NCI-H446 (cell line): Measurements from ENCODE around the gene KCNK7.
"Not testable (repeated sequence)": the region's sequence is repeated elsewhere in the genome, so short reads cannot be mapped to it uniquely, and the experiment has no call there.

ENCODE experiments used
- DNase-seq, 2 experiments: peaks; one replicate each; lab custom pipeline; 2025; lab: John Stamatoyannopoulos, UW

Gene KCNK7

DNA sequence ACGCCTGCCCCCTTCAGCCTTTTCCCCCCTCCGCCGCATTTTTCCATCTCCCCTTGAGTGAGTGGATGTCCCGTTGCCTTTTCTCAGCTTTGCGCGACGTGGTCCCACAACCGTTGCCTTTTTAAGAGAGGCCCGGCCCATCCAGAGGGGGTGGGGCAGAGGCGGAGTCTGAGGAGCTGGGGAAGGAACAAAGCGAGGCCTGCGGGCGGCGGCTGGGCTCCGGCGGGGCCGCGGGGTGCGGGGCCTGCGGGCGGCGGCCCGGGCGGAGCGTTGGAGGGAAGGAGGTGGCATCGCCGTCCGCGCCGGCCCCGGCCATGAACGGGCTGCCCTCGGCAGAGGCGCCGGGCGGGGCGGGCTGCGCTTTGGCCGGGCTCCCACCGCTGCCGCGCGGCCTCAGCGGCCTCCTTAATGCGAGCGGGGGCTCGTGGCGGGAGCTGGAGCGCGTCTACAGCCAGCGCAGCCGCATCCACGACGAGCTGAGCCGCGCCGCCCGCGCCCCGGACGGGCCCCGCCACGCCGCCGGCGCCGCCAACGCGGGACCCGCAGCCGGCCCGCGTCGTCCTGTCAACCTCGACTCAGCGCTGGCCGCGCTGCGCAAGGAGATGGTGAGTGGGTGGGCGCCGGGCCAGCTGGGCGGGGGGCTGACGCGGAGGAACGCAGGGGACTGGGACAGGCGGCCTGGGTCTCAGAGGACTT, 23.1 kb downstream of the KCNK7 start, which contains the start of gene FAM89B:
FAM89B (plus strand) TSS at position 183 of the 696 bp plus-strand sequence; CDS start at position 315, 132 bp downstream.
- DNase-seq, result peak; percentile 81 to 84

DNA sequence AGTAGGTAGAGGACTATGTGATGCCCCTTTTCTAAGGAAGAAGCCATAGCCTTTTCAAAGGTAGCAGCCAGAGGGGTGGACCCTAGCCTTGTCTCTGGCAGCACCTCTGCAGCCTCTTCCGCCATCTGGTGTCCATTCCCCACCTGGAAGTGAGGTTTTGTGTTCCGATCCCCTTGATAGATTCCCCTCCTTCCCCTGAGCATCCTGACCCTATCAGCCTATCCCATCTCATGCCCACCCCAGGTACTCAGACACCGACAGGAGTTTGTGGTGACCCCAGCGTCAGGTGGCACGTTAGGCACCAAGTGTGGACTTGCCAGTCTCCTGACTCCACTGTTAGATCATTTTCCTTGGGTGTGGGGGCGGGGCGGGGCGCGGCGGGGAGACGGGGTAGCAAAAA, 23.7 kb downstream of the KCNK7 start:
- DNase-seq, result peak in 1 of 2 experiments; percentile 36

DNA sequence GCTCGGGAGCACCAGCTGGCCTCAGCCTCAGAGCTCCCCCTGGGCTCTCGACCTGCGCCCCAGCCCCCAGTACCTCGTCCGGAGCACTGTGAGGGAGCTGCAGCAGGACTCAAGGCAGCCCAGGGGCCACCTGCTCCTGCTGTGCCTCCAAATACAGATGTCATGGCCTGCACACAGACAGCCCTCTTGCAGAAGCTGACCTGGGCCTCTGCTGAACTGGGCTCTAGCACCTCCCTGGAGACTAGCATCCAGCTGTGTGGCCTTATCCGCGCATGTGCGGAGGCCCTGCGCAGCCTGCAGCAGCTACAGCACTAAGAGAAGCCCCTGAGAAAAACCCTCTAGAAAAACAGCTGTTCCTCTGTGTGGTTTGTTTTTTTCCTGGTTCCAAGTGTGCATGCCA, 24.2 kb downstream of the KCNK7 start:
- DNase-seq, result no peak

DNA sequence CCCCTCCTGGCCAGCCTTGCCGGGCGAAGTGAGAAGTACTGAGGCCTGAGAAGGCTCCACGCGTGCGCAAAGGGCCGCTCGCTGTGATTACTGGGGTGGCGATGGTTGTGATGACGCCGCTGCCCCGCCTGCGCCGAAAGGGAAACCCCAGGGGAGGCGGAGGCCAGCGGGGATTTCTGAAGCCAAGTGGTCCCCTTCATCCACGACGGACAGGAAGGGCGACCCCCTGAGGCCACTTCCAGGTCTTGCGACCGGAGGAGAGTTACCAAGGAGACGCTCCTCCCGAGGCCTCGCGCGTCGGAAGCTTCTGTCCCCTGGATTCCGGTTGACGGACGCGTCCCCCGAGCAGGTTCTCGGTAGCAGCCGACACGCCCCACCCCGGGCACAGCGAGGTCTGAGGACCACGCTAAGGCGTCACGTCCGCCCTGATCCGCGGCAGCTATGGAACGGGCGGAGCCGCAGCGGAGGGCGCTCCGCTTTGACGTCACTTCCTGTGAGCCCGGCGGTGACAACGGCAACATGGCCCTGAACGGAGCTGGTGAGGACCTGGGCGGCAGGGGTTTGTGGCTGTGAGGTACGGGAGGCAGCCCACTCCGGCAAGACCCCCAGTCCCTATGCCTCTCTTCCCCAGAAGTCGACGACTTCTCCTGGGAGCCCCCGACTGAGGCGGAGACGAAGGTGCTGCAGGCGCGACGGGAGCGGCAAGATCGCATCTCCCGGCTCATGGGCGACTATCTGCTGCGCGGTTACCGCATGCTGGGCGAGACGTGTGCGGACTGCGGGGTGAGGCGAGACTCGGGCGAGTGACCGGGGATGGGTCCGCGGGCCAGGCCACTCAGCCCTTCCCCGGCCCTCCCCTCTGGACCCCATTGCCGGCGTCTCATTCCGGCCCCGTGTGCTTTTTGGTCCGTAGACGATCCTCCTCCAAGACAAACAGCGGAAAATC, 25.4 kb downstream of the KCNK7 start, which contains the start of gene ZNRD2:
ZNRD2 (plus strand) TSS at position 505 of the 946 bp plus-strand sequence; CDS start at position 520, 15 bp downstream.
- DNase-seq, result peak; percentile 97 to 99

DNA sequence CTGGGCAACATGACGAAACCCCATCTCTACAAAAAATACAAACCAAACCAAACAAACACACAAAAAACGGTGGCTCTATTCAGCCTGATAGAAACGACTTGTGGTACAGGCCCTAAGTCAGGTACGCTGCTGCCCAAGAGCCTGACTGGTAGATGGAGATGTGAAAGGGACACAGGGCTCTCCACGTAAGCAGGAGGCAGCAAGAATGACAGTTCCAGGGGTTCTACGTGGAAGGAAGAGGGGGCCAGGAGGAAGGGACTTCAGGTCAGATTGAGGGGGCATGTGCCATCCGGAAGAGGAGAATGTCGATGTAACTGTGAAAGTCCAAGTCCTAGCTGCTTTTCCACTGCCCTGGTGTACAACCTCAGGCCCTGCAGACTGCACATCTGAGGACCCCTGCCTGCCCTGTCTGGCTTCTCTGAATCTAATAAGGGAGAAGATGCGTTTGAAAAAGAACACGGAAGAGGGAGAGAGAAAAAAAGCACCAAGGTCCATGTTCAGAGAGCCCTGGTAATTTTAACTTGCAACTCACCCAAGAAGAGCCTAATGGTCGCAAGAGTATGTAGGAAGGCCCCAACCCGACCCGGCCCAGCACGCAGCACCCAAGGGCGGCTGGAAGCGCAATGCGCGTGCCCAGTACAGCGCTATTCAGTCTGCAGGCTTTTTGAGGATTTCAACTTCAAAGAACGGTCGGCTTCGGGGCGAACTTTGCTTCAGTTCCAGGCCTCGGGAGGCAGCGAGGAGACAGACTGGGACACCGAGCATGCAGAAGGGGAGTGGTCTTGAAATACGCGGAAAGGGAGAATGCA, 26.2 kb downstream of the KCNK7 start:
- DNase-seq, result no peak

DNA sequence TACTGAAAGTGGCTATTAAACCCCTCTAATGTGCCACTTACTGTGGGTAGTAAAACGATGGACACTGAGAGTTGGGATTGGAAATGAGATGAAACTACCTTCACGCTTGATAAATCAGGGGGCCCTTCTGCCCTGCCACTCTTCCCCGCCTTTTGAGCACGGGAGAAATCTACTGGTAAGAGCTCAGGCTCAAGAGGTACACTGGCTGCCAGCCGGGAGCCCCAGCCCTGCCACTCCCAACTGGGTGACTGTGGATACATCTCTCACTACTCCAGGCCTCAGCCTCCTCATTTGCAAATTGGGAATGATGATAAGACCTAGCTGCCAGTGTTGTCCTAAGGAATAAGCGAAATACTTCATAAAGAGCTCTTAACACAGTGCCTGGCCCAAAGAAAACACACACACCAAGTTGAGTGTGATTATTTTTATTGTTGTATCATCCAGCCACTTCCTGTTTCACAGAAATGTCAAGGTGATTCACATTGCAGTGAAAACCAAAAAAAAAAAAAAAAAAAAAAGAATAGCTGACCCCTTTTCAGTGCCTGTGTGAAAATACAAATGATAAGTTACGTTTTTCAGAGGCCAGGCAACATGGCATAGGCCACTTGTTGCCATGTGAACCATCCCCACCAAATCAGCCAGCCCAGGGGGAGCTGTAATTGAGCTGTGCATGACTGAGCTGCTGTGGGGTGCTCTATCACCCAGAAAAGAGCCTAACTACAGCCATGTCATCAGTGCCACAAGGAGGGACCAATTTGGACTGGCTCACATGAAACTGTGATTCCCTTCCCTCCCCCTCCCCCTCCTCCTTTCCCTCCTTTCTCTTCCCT, 29.8 kb downstream of the KCNK7 start:
- DNase-seq, result no peak

DNA sequence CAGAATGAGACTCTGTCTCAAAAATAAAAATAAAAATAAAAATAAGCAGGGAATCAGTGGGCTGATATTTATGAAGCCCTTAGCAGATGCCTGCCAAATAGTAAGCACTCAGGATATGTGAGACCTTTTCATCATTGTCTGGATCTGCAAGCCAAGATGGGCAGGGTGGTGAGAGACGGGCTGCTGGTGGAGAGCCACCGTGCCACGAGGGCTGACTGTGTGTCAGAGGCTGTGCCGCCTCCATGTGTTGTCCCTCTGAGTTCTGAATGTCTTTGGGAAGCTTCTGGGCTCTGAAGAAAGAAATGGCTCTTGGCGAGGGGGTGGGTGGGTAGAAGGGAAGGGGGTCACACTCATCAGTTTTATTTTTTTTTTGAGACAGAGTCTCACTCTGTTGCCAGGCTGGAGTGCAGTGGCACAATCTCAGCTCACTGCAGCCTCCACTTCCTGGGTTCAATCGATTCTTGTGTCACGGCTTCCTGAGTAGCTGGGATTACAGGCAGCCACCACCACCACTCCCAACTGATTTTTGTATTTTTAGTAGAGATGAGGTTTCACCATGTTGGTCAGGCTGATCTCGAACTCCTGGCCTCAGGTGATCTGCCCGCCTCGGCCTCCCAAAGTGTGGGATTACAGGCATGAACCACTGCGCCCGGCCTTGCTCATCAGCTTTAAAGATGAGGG, 30.6 kb downstream of the KCNK7 start:
- not testable (repeated sequence) for DNase-seq

DNA sequence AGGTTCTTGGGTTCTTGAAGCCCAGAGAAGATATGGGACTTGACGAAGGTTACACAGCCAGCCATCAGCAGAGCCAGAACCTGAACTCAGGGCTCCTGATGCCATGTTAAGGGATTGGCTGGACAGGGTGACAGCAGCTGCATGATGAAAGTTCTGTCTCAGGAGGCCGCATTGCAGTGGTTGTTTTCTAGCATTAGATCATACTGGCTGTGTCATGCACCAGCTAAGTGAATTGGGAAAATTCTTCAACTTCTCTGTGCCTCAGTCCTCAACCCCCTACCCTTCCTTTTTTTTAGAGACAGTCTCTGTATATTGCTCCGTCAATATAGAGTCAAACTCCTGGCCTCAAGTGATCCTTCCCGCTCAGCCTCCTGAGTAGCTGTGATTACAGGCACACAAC, 32.0 kb downstream of the KCNK7 start:
- DNase-seq, result no peak

DNA sequence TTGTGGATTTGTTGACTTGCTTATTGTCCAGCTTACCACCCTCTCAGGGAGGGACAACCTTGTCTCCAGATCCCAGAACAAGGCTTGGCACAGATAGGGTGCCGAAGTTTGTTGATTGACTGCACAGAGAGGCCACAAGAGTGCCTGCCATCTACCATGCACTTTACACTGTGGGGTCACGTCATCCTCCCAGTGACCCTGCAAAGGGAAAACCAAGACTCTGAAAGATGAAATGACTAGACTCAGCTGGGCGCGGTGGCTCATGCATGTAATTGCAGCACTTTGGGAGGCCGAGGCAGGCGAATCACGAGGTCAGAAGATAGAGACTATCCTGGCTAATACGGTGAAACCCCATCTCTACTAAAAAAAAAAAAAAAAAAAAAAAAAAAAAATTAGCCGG, 32.8 kb downstream of the KCNK7 start:
- no peak for DNase-seq

DNA sequence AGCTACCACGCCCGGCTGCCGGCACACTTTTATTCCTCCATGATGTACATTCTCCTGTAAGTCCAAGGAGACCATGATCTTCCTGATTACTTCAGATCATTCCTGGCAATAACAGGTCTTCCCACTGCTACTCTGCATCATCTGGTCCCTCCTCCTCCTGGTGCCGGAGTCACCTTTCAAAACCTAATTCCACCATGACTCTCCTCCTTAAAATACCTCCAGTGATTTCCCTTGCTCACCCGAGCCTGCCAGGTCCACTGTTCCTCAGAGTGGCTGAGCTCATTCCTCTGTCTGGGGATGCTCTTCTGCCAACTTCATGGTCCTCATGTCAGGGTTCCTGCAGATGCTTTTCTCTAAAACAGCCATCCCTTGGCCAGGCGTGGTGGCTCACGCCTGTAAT, 33.6 kb downstream of the KCNK7 start:
- DNase-seq, result no peak

DNA sequence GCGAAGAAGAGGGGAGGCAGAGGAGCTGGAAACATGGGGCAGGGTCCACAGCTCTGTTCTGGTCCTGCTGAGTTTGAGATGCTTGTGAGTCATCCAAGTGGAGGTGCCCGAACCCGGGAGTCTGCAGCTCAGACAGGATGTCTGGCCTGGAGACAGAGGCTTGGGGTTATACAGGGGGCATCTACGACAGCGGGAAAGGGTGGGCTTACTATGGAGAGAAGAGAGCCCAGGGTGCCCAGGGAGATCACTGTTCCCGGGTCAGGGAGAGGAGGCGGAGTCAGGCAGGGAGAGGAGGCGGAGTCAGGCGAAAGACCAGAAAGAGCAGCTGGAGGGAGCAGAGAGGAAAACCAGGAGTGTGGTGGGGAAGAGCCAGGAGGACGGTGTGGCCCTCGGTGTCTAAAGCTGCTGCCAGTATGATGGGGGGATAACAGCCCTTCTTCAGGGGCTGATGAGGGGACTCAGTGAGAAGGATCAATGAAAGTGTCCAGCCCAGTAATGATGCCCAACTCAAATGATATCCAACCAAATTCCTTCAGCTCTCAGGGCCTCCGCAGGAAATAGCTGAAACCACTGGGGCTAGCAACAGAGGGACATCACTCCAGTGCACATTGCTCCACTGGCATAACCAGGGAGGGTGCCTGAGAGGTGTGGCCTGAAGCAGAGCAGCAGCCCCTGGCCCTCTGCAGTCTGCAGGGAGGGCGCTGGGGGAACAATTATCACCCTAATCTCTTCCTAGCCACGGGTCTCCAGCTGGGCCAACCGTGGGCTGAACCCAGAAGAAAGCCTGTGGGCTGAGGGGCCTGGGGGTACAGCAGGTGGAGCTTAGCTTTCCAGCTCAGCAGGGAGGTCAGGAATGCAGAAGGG, 34.8 kb downstream of the KCNK7 start:
- peak; percentile 36 to 74 for DNase-seq

DNA sequence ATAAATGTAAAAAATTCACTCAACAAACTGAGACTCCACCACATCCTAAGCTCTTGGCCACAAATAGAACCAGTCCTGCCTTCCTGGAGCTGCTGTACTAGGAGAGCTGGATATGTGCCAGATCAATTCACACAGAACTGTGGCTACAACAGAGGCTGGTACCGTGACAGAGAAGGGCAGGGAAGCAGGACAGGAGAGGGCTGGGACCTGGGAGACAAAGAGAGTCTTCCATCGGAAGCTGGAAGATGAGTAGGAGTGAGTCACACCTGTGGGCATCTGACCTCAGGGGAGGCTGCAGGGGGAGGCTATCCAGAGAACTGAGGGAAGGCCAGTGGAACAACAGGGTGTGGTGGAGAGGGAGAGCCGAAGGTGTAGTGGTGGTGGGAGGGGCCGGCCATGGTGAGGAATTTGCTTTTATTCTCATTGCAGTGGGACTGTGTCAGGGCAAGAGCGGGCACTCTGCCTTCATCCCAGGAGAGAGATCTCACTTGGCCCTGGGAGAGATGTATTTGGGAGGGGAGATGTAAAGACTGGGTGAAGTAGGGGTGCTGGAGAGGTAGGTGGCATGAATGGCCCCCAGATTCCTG, 35.6 kb downstream of the KCNK7 start:
- peak; percentile 71 to 83 for DNase-seq

DNA sequence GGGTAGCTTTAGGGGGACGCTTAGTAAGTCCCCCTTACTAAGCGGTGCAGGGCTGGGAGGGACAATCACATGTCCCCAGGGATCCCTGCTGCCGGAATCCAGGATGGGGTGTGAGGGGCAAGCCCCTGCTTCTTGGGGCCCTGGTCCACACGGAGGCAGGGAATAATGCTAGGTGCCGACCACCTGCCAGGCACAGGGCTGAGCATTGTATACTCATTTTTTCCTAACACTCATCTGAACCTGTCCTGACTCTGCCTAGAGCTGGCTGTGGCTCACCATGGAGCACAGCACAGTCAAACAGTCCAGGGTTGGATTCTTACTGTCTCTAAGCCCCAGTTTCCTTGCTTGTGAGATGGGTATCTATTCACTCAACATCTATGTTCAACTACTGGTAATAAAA, 36.1 kb downstream of the KCNK7 start:
- peak in 1 of 2 experiments; percentile 66 for DNase-seq

DNA sequence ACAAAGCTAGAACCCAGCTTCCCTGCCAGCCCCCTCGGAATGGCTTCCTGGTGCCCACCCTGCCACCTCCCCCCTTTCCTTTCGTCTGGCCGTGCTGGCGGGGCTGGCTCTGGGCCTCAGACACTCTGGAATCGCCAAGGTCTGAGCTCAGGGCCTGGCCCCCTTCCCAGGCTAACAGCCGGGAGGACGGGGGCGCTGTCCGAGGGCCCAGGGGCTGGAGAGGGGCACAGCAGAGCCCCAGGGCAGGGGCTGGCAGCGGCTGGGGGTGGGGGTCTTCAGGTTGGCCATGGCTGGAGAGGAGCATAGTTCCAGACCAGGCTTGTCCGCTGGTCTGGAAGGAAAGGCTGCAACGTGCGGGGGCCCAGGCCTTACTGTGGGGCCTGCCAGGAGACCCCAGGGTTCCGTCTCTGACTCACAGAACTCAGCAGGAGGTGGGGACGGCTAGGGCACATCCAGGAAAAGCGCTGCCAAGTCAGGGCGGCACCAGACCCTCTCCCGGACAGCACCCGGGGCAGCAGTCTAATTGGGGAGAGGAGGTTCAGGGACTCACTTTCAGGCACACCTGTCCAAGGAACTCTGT, 36.6 kb downstream of the KCNK7 start:
- DNase-seq, result peak; percentile 70 to 89

DNA sequence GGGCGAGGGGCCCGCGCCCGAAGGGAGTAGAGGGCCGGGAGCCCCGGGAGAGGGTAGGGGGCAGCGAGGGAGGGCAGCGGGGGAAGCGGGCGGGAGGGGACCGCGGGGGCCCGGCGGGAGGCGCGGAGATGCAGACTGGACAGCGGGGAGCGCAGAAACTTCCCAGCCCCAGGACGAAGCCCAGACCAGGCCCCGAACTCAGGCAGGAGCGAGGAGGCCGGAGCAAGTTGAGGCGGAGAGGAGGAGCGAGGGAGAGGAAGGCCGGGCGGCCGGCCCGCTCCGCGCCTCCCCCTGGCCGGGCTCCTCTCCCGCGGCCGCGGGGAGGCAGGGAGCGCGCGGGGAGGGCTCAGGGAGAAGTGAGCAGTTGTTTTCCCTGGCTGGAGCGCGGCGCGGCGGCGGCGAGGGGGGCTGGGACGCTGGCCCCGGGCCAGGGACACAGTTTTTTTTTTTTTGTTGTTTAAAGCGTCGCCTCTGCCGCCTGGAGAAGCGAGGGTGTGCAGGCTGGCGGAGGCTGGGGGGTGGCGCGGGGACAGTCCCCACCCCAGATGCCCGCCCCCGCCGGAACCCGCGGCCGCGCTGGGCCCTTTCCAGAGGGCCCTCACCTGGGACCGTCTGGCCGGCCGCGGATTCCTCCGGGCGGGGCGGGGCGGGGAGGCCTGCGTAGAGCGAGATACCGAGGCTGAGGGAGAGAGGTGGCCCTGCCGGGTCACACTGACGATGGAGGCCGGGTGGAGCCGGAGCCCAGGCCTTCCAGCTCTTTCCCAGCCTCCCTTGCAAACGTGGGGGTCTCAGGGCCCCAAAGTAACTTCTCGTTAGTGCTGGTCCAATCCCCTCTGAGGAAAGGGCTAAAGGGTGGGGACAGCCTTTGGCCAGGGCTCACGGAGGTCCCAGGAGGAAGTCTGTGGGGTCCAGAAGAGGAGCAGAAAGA, 37.3 kb downstream of the KCNK7 start, which contains the start of gene LTBP3:
LTBP3 (minus strand) TSS at position 358 of the 928 bp plus-strand sequence. CDS start 400 bp downstream, outside the sequence.
- DNase-seq, result peak; percentile 47 to 86

DNA sequence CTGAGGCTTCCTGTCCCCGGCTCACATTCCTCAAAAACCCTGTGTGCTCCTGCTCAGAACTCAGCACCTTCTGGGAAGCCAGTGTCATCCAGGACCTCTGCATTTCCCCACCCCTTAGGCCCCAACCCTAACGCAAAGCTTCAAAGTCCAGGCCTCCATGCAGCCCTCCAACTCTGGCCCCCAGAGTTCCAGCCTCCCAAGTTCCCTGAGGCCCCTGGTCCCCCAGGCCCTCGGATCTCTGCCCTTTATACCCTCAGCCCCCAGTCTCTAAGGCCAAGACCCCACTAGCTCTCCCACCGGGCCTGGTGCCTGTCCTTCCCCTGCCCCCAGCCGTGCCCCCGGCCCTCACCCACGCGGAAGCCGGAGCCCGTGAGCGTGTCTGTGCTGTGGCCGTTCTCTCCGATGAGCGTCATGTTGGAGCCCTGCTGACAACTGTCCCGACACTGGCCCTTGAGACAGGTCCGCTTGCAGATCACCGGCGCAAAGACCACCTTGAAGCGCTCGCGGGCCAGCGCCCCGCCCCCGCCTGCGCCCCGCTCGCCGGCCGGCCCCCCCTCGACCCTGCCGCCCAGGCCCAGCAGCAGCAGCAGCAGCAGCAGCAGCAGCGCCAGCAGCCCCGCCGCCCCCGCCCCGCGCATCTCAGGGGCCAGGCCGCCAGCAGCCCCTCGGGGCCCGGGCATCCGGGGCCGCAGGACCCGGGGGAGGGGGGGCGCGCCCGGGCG, 38.2 kb downstream of the KCNK7 start:
- DNase-seq, result no peak
